GM11168 (cell line): ENCODE results near the gene MAD2L1BP.
"Not testable (repeated sequence)": the region's sequence is repeated elsewhere in the genome, so short reads cannot be mapped to it uniquely, and the experiment has no call there.

Experiments
- in situ Hi-C: fragments of 300-500 bp; cut with MboI; formaldehyde crosslinking; loops from one replicate; pipeline ENCODE4 v1.12.0; 2022; ENCODE audit warnings: low sequenced_read_pairs; ENCODE audit not compliant: unreplicated experiment

MAD2L1BP gene

GRCh38 chr6:43624786-43625288 is 10.8 kb upstream of the MAD2L1BP start:
- in situ Hi-C loops = no loop called here

GRCh38 chr6:43625393-43625992 is 10.1 kb upstream of the MAD2L1BP start:
- in situ Hi-C loops = no loop called here

- in situ Hi-C loops = no loop called here
Observed at GRCh38 chr6:43627008-43627825, 8.4 kb upstream of the MAD2L1BP start.

- in situ Hi-C loops = no loop called here
Observed at GRCh38 chr6:43628393-43629103, 7.1 kb upstream of the MAD2L1BP start.

- in situ Hi-C loops = no loop called here
Observed at GRCh38 chr6:43629104-43629504, 6.5 kb upstream of the MAD2L1BP start, which contains the start of gene GTPBP2. Gene GTPBP2 (minus strand): TSS chr6:43629264. CDS start chr6:43629162, 102 bp downstream.

GRCh38 chr6:43629505-43630300 is 5.9 kb upstream of the MAD2L1BP start:
- in situ Hi-C loops = no loop called here

GRCh38 chr6:43630980-43631619 is 4.5 kb upstream of the MAD2L1BP start:
- in situ Hi-C loops = no loop called here

- in situ Hi-C loops = not testable (repeated sequence)
Observed at GRCh38 chr6:43633002-43633401, 2.6 kb upstream of the MAD2L1BP start.

- in situ Hi-C loops = no loop called here
Observed at GRCh38 chr6:43634702-43635303, 837 bp upstream of the MAD2L1BP start.

- in situ Hi-C loops = no loop called here
Observed at GRCh38 chr6:43636308-43636659, 644 bp downstream of the MAD2L1BP start.

- in situ Hi-C loops = no loop called here
Observed at GRCh38 chr6:43639984-43640800, 4.6 kb downstream of the MAD2L1BP start.

GRCh38 chr6:43644940-43645612 is 9.4 kb downstream of the MAD2L1BP start, which contains the start of gene RSPH9:
Gene RSPH9 (plus strand): TSS chr6:43645036. CDS start chr6:43645099, 63 bp downstream.
- in situ Hi-C loops = no loop called here

- in situ Hi-C loops = no loop called here
Observed at GRCh38 chr6:43645613-43645964, 9.9 kb downstream of the MAD2L1BP start.

GRCh38 chr6:43647613-43648012 is 12.0 kb downstream of the MAD2L1BP start:
- in situ Hi-C loops = no loop called here

- in situ Hi-C loops = no loop called here
Observed at GRCh38 chr6:43648248-43648647, 12.6 kb downstream of the MAD2L1BP start.

- in situ Hi-C loops = loop anchor here (25.0 kb wide), 1 partner anchor 434 kb away; no protein-coding TSS in a partner anchor
Observed at GRCh38 chr6:43652822-43653221, 17.2 kb downstream of the MAD2L1BP start.

GRCh38 chr6:43657221-43657802 is 21.7 kb downstream of the MAD2L1BP start:
- in situ Hi-C loops = loop anchor here (25.0 kb wide), 1 partner anchor 430 kb away; no protein-coding TSS in a partner anchor
